Left lung (tissue), 10 donors: Measurements from ENCODE around the gene SLC22A12. TPM values are rescaled to one million over a fixed set of nuclear protein-coding genes. Genes with fewer than 3 reads are reported as not detected.

Experiments
- ATAC-seq: fragments of 200-7000 bp; cut with Tn5 transposase; one replicate; pipeline ENCODE4 v1.9.1; 2020; ENCODE audit warnings: moderate library complexity
- DNase-seq, 4 donors: peaks; one replicate each; pipeline ENCODE4 v3.0.0-alpha.2; 2013 to 2020
- H3K27ac ChIP-seq, 2 donors: fragments of 200-600 bp; sonication (generic) in 1 of 2; one replicate each; pipeline versions ENCODE4 v1.5.0 to v1.8.0; 2020 to 2021
- H3K27me3 ChIP-seq, 2 donors: fragments of 200-600 bp; sonication (generic) in 1 of 2; one replicate each; pipeline versions ENCODE4 v1.5.0 to v1.8.0; 2020 to 2021
- H3K36me3 ChIP-seq, 2 donors: fragments of 200-600 bp; sonication (generic) in 1 of 2; one replicate each; pipeline versions ENCODE4 v1.5.0 to v1.8.0; 2020 to 2021
- H3K4me1 ChIP-seq, 2 donors: fragments of 200-600 bp; one replicate each; pipeline ENCODE4 v1.8.0; 2021
- H3K4me3 ChIP-seq, 2 donors: fragments of 200-600 bp; sonication (generic) in 1 of 2; one replicate each; pipeline versions ENCODE4 v1.5.0 to v1.8.0; 2020 to 2021; ENCODE audit warnings: mild to moderate bottlenecking in 1 of 2
- H3K9me3 ChIP-seq, 2 donors: fragments of 200-600 bp; sonication (generic) in 1 of 2; one replicate each; pipeline versions ENCODE4 v1.5.0 to v1.8.0; 2020 to 2021
- CTCF ChIP-seq, 2 donors: fragments of 200-600 bp; sonication (generic) in 1 of 2; IDR thresholded peaks; one replicate each; pipeline versions ENCODE4 v1.5.0 to v1.8.0; 2021; ENCODE audit warnings: antibody characterized with exemption in 2 of 2
- intact Hi-C, 2 donors: fragments of 100-400 bp; cut with DNase I; formaldehyde crosslinking; loops; one replicate each; pipeline versions ENCODE4 v1.11.2 to v1.14.2; 2022
- polyA plus RNA-seq, 6 donors: library from polyadenylated mRNA; unstranded; fragments of 120-200 nt; gene quantifications; one replicate each; pipeline ENCODE4 v1.2.1, GENCODE V29; 2013; ENCODE audit not compliant: insufficient read length in 6 of 6
- total RNA-seq, 2 donors: library from RNA; stranded (reverse); fragmentation: NEBNext Ultra II Directional; extraction: Animal tissue kit (Norgen Biotek cat#: 25700); gene quantifications; one replicate each; pipeline ENCODE4 v1.2.1, GENCODE V29; 2021
- donor health status: DM: no; HTN: yes; CAD: no.
- donor health status: DM: no; HTN: no; CAD: no.

Gene SLC22A12
- total and polyA plus RNA-seq, 8 donors = not detected

- Histone ChIP-seq H3K27me3 (peaks cover 9 to 87% of the 10 kb centered on the region in 2 donors), H3K4me3 (no peak overlapping the region), H3K4me1 (peaks cover 0 to 5% of the 10 kb centered on the region in 2 donors), H3K9me3 (no peaks in the 10 kb centered on the region), H3K27ac (no peak overlapping the region), H3K36me3 (no peaks in the 10 kb centered on the region)
- no peak for DNase-seq
- ATAC-seq = no peak
- no peak for TF ChIP-seq CTCF (IDR thresholded peaks at IDR 0.05)
- intact Hi-C loops = no loop called here
Observed at GRCh38 chr11:64638829-64639228, 47.8 kb downstream of the SLC22A12 start.

GRCh38 chr11:64639885-64640284 is 48.9 kb downstream of the SLC22A12 start:
- Histone ChIP-seq H3K4me3 (no peak overlapping the region), H3K4me1 (peaks cover 0 to 5% of the 10 kb centered on the region in 2 donors), H3K36me3 (no peaks in the 10 kb centered on the region), H3K27ac (no peak overlapping the region), H3K9me3 (no peaks in the 10 kb centered on the region), H3K27me3 (peaks cover 10 to 96% of the 10 kb centered on the region in 2 donors)
- ATAC-seq = no peak
- intact Hi-C loops = no loop called here
- no peak for DNase-seq
- TF ChIP-seq CTCF (IDR thresholded peaks at IDR 0.05) = no peak

- no peaks in the 10 kb centered on the region for H3K36me3 ChIP-seq
- no peak for TF ChIP-seq CTCF (IDR thresholded peaks at IDR 0.05)
- peaks cover 10 to 94% of the 10 kb centered on the region in 2 donors for H3K27me3 ChIP-seq
- H3K4me3 ChIP-seq = no peak overlapping the region
- no peak for DNase-seq
- ATAC-seq = no peak
- no peaks in the 10 kb centered on the region for H3K9me3 ChIP-seq
- no peak overlapping the region for H3K27ac ChIP-seq
- intact Hi-C loops = no loop called here
- peaks cover 0 to 5% of the 10 kb centered on the region in 2 donors for H3K4me1 ChIP-seq
Observed at GRCh38 chr11:64641596-64642417, 50.8 kb downstream of the SLC22A12 start.

- ATAC-seq (no peak), DNase-seq (no peak)
- Histone ChIP-seq H3K27me3 (peaks cover 10 to 88% of the 10 kb centered on the region in 2 donors), H3K4me3 (no peak overlapping the region), H3K4me1 (peaks cover 0 to 5% of the 10 kb centered on the region in 2 donors), H3K9me3 (no peaks in the 10 kb centered on the region), H3K27ac (no peak overlapping the region), H3K36me3 (no peaks in the 10 kb centered on the region)
- intact Hi-C loops = no loop called here
- no peak for TF ChIP-seq CTCF (IDR thresholded peaks at IDR 0.05)
Observed at GRCh38 chr11:64642418-64642735, 51.4 kb downstream of the SLC22A12 start.

GRCh38 chr11:64642871-64643255 is 51.8 kb downstream of the SLC22A12 start:
- no peak for TF ChIP-seq CTCF (IDR thresholded peaks at IDR 0.05)
- Histone ChIP-seq H3K27me3 (peaks cover 10 to 83% of the 10 kb centered on the region in 2 donors), H3K4me1 (peaks cover 0 to 5% of the 10 kb centered on the region in 2 donors), H3K4me3 (peak overlapping the region in 1 of 2 donors; percentile 5), H3K36me3 (no peaks in the 10 kb centered on the region), H3K9me3 (no peaks in the 10 kb centered on the region), H3K27ac (no peak overlapping the region)
- ATAC-seq (no peak), DNase-seq (no peak)
- intact Hi-C loops = no loop called here
